ENCODE data around the gene NGDN.

DNA sequence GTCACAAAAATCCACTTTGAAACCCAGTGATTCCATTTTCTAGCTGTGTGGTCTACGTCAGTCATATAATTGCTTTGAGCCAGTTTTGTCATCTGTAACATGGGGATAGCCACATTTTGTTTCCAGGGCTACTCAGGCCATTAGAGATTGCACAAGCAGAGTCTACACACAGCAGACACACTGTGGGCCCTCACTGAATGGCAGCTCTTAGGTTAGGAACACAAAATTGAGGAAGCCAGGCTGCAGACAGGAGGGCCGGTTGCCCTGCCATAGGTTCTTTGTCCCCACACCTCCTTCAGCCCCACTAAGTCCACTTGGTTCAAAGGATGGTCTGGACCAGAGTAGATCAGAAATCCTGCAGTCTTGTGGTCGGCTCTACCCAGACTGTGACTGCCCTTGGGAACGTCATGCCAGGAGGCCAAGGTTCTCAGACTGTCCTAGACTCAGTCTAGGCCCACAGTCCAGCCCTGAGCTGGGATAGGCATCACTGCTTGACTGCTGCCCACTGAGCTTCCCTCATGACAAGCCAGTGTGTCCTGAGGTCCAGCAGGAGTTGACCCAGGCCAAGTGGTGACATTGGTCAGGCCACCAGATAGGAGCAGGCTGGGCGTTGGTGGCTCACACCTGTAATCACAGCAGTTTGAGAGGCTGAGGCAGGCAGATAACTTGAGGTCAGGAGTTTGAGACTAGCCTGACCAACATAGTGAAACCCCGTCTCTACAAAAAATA, 30.2 kb upstream of the NGDN start:
- TF ChIP-seq POLR2A (IDR thresholded peaks at IDR 0.05) (no peak), CTCF (IDR thresholded peaks at IDR 0.05) (no peak)

All from tibial nerve (tissue), 3 donors.